ENCODE measurements around the gene TSPAN15.

TSPAN15 gene

DNA sequence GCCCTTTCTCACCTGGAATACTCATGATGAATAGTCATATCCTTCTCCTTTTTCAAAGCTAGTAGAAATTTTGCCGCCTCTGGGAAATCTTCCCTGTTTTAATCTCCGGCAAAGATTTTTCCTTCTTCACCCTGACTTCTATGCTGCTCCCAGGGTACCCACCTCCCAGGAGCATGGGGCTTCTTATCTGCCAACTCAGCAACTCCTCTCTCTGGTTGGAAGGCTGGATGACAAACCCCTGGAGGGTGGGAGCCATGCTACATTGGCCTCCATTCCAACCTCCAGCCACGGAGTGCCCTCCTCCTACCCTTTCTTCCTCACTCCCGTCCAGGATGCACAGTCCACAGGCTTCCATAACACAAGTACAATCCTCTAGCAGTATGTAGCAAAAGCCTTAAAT is 102.1 kb downstream of the TSPAN15 start (continued):
- TF ChIP-seq, protein P1, sequence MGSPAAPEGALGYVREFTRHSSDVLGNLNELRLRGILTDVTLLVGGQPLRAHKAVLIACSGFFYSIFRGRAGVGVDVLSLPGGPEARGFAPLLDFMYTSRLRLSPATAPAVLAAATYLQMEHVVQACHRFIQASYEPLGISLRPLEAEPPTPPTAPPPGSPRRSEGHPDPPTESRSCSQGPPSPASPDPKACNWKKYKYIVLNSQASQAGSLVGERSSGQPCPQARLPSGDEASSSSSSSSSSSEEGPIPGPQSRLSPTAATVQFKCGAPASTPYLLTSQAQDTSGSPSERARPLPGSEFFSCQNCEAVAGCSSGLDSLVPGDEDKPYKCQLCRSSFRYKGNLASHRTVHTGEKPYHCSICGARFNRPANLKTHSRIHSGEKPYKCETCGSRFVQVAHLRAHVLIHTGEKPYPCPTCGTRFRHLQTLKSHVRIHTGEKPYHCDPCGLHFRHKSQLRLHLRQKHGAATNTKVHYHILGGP (tag by site-specific recombination; IDR thresholded peaks at IDR 0.05): no peak
- no peak for TF ChIP-seq ZFP37 (tag by site-specific recombination; IDR thresholded peaks at IDR 0.05)

DNA sequence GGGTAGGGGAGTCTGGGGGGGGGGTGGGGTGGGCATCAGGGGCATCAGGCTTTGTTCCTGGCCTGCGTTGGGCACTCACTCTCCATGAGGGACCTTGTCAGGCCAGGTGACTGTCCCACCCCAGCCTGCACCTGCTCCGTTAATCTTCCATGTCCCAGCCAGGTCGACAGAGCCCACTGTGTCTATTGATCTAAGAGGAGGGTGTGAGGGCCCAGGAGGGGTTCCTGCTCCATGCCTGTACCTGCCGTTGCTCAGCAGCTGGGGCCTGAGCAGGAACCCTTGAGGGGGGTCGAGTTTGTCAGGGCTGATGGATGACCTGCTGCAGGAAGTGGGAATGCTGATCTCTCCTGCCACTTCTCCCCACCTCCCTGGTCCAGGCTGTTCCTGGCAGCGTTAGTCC is 103.3 kb downstream of the TSPAN15 start:
- H3K36me3 ChIP-seq (ENCODE audit: control insufficient read depth in 2 of 2, insufficient read depth in 1 of 2, low read length in 2 of 2): no peaks in the 10 kb centered on the region
- ChIA-PET CTCF (no interaction called here), POLR2A (no interaction called here)
- TF ChIP-seq ZFP37 (tag by site-specific recombination; IDR thresholded peaks at IDR 0.05) (no peak), ZNF837 (tag by site-specific recombination; IDR thresholded peaks at IDR 0.05) (no peak), ZNF548 (tag by site-specific recombination; IDR thresholded peaks at IDR 0.05) (no peak), ZNF211 (tag by site-specific recombination; IDR thresholded peaks at IDR 0.05; ENCODE audit: low read depth) (no peak), RBAK (tag by site-specific recombination; IDR thresholded peaks at IDR 0.05) (no peak), ZNF560 (tag by site-specific recombination; IDR thresholded peaks at IDR 0.05; ENCODE audit: borderline replicate concordance) (no peak), ZNF843 (tag by site-specific recombination; IDR thresholded peaks at IDR 0.05) (no peak), ZSCAN23 (tag by site-specific recombination; IDR thresholded peaks at IDR 0.05) (no peak), ZNF747 (tag by site-specific recombination; IDR thresholded peaks at IDR 0.05) (no peak), ZNF157 (tag by site-specific recombination; IDR thresholded peaks at IDR 0.05) (no peak), BCL11B (tag by site-specific recombination; IDR thresholded peaks at IDR 0.05; ENCODE audit: low read depth) (no peak), ZNF394 (tag by site-specific recombination; IDR thresholded peaks at IDR 0.05; ENCODE audit: borderline replicate concordance) (no peak), TCF7L2 (IDR thresholded peaks at IDR 0.05; ENCODE audit: borderline replicate concordance, low read depth, low read length) (no peak), ZNF585B (tag by site-specific recombination; IDR thresholded peaks at IDR 0.05) (no peak), ZNF184 (tag by site-specific recombination; IDR thresholded peaks at IDR 0.05) (no peak)
- TF ChIP-seq, protein P2, sequence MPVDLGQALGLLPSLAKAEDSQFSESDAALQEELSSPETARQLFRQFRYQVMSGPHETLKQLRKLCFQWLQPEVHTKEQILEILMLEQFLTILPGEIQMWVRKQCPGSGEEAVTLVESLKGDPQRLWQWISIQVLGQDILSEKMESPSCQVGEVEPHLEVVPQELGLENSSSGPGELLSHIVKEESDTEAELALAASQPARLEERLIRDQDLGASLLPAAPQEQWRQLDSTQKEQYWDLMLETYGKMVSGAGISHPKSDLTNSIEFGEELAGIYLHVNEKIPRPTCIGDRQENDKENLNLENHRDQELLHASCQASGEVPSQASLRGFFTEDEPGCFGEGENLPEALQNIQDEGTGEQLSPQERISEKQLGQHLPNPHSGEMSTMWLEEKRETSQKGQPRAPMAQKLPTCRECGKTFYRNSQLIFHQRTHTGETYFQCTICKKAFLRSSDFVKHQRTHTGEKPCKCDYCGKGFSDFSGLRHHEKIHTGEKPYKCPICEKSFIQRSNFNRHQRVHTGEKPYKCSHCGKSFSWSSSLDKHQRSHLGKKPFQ (tag by site-specific recombination; IDR thresholded peaks at IDR 0.05): no peak
- TF ChIP-seq, protein P3, sequence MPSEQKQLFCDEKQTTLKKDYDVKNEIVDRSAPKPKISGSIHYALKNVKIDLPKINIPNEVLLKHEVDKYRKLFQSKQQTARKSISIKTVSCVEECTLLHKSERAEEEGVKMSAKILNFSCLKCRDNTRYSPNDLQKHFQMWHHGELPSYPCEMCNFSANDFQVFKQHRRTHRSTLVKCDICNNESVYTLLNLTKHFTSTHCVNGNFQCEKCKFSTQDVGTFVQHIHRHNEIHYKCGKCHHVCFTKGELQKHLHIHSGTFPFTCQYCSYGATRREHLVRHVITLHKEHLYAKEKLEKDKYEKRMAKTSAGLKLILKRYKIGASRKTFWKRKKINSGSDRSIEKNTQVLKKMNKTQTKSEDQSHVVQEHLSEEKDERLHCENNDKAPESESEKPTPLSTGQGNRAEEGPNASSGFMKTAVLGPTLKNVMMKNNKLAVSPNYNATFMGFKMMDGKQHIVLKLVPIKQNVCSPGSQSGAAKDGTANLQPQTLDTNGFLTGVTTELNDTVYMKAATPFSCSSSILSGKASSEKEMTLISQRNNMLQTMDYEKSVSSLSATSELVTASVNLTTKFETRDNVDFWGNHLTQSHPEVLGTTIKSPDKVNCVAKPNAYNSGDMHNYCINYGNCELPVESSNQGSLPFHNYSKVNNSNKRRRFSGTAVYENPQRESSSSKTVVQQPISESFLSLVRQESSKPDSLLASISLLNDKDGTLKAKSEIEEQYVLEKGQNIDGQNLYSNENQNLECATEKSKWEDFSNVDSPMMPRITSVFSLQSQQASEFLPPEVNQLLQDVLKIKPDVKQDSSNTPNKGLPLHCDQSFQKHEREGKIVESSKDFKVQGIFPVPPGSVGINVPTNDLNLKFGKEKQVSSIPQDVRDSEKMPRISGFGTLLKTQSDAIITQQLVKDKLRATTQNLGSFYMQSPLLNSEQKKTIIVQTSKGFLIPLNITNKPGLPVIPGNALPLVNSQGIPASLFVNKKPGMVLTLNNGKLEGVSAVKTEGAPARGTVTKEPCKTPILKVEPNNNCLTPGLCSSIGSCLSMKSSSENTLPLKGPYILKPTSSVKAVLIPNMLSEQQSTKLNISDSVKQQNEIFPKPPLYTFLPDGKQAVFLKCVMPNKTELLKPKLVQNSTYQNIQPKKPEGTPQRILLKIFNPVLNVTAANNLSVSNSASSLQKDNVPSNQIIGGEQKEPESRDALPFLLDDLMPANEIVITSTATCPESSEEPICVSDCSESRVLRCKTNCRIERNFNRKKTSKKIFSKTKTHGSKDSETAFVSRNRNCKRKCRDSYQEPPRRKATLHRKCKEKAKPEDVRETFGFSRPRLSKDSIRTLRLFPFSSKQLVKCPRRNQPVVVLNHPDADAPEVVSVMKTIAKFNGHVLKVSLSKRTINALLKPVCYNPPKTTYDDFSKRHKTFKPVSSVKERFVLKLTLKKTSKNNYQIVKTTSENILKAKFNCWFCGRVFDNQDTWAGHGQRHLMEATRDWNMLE (tag by site-specific recombination; conservative IDR thresholded peaks at IDR 0.05; ENCODE audit: low read depth): no peak
- TF ChIP-seq, protein P4, sequence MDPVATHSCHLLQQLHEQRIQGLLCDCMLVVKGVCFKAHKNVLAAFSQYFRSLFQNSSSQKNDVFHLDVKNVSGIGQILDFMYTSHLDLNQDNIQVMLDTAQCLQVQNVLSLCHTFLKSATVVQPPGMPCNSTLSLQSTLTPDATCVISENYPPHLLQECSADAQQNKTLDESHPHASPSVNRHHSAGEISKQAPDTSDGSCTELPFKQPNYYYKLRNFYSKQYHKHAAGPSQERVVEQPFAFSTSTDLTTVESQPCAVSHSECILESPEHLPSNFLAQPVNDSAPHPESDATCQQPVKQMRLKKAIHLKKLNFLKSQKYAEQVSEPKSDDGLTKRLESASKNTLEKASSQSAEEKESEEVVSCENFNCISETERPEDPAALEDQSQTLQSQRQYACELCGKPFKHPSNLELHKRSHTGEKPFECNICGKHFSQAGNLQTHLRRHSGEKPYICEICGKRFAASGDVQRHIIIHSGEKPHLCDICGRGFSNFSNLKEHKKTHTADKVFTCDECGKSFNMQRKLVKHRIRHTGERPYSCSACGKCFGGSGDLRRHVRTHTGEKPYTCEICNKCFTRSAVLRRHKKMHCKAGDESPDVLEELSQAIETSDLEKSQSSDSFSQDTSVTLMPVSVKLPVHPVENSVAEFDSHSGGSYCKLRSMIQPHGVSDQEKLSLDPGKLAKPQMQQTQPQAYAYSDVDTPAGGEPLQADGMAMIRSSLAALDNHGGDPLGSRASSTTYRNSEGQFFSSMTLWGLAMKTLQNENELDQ (tag by site-specific recombination; IDR thresholded peaks at IDR 0.05; ENCODE audit: low read depth): no peak
- TF ChIP-seq, protein P5, sequence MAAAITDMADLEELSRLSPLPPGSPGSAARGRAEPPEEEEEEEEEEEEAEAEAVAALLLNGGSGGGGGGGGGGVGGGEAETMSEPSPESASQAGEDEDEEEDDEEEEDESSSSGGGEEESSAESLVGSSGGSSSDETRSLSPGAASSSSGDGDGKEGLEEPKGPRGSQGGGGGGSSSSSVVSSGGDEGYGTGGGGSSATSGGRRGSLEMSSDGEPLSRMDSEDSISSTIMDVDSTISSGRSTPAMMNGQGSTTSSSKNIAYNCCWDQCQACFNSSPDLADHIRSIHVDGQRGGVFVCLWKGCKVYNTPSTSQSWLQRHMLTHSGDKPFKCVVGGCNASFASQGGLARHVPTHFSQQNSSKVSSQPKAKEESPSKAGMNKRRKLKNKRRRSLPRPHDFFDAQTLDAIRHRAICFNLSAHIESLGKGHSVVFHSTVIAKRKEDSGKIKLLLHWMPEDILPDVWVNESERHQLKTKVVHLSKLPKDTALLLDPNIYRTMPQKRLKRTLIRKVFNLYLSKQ (tag by site-specific recombination; IDR thresholded peaks at IDR 0.05; ENCODE audit: borderline replicate concordance): no peak
- TF ChIP-seq, protein P6, sequence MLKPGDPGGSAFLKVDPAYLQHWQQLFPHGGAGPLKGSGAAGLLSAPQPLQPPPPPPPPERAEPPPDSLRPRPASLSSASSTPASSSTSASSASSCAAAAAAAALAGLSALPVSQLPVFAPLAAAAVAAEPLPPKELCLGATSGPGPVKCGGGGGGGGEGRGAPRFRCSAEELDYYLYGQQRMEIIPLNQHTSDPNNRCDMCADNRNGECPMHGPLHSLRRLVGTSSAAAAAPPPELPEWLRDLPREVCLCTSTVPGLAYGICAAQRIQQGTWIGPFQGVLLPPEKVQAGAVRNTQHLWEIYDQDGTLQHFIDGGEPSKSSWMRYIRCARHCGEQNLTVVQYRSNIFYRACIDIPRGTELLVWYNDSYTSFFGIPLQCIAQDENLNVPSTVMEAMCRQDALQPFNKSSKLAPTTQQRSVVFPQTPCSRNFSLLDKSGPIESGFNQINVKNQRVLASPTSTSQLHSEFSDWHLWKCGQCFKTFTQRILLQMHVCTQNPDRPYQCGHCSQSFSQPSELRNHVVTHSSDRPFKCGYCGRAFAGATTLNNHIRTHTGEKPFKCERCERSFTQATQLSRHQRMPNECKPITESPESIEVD (tag by site-specific recombination; IDR thresholded peaks at IDR 0.05): no peak
- H3K27ac ChIP-seq (ENCODE audit: extremely low read depth, low read depth, low read length): no peak overlapping the region
- H3K4me3 ChIP-seq (ENCODE audit: low read depth, low read length): no peak overlapping the region
- no peaks in the 10 kb centered on the region for H3K4me1 ChIP-seq (ENCODE audit: control insufficient read depth, insufficient read depth, low read length)
- no peaks in the 10 kb centered on the region for H3K9me3 ChIP-seq (ENCODE audit: control insufficient read depth, insufficient read depth, low read depth, low read length)
